K562 (cell line): ENCODE measurements around the gene UBN1. TPM values are rescaled to one million over a fixed set of nuclear protein-coding genes. Genes with fewer than 3 reads are reported as not detected.

Experiments
- ATAC-seq: fragments of 200-7000 bp; cut with Tn5 transposase; 3 replicates; pipeline ENCODE4 v1.9.1; 2020; ENCODE audit warnings: moderate library complexity
- BruUV-seq: library from RNA; stranded (reverse); fragments of 400-500 nt; replicated peaks from 2 replicates; lab custom pipeline; 2021; lab: Mats Ljungman, UMichigan
- CTCF ChIA-PET: fragments of 300-600 bp; formaldehyde crosslinking; extraction: SDS; loops from one replicate; lab custom pipeline; 2021; ENCODE audit warnings: low intra/inter-chr PET ratio; lab: Yijun Ruan, JAX
- POLR2A ChIA-PET: fragments of 300-600, 350-650 bp; sonication (Branson Sonifier 250); formaldehyde crosslinking; extraction: SDS; loops from one replicate; lab custom pipeline; 2021; ENCODE audit warnings: antibody characterized with exemption, inconsistent platforms; lab: Yijun Ruan, JAX
- DNase-seq, 4 experiments: peaks; one replicate each; pipeline versions ENCODE4 v3.0.0 to v3.0.0-alpha.2; 2011 to 2018; ENCODE audit warnings: low spot score in 3 of 4, mixed read lengths in 3 of 4; ENCODE audit errors: extremely low read depth in 1 of 4
- FAIRE-seq: peaks from 2 replicates; lab custom pipeline; 2011; peaks lifted over from hg19 to GRCh38; lab: Jason Lieb, UNC
- H2AFZ ChIP-seq: 2 replicates; pipeline ENCODE4 v1.6.0; 2011; ENCODE audit warnings: low read depth, low read length, control low read depth, inconsistent platforms
- H3K27ac ChIP-seq: fragments of 200-600 bp; 3 replicates; pipeline ENCODE4 v1.8.0; 2011; ENCODE audit warnings: low read depth, mild to moderate bottlenecking, control low read depth, inconsistent platforms, low read length, moderate library complexity, mixed read lengths; ENCODE audit errors: extremely low read depth
- H3K27me3 ChIP-seq, 2 experiments: fragments of 300-600 bp in 1 of 2; 2 replicates in 1 of 2; 3 replicates in 1 of 2; pipeline versions ENCODE4 v1.6.0 to v1.8.0; 2011; ENCODE audit warnings: inconsistent platforms in 2 of 2, low read length in 2 of 2, mild to moderate bottlenecking in 1 of 2, mixed read lengths in 1 of 2, moderate library complexity in 1 of 2; ENCODE audit not compliant: control insufficient read depth in 2 of 2, insufficient read depth in 2 of 2
- H3K36me3 ChIP-seq: fragments of 300-600 bp; 3 replicates; pipeline ENCODE4 v1.8.0; 2011; ENCODE audit warnings: mild to moderate bottlenecking, low read length, inconsistent platforms; ENCODE audit not compliant: control insufficient read depth, insufficient read depth
- H3K4me1 ChIP-seq, 2 experiments: fragments of 200-600 bp in 1 of 2; replicated peaks in 1 of 2; 2 replicates in 1 of 2; 3 replicates in 1 of 2; pipeline versions ENCODE4 v1.5.1 to v1.8.0; 2011; ENCODE audit warnings: inconsistent platforms in 2 of 2, low read length in 2 of 2, mild to moderate bottlenecking in 1 of 2, mixed read lengths in 1 of 2, moderate library complexity in 1 of 2; ENCODE audit not compliant: control insufficient read depth in 2 of 2, insufficient read depth in 2 of 2
- H3K4me2 ChIP-seq: 2 replicates; pipeline ENCODE4 v1.6.1; 2011; ENCODE audit warnings: low read length, control low read depth, inconsistent platforms, mixed read lengths; ENCODE audit not compliant: insufficient read depth
- H3K4me3 ChIP-seq: fragments of 200-600 bp; sonication (generic), shearing (Covaris generic); 2 replicates; pipeline ENCODE4 v1.5.1; 2016; ENCODE audit warnings: control low read depth, inconsistent platforms
- H3K79me2 ChIP-seq: fragments of 200-600 bp; 3 replicates; pipeline ENCODE4 v1.8.0; 2011; ENCODE audit warnings: low read length, inconsistent platforms; ENCODE audit not compliant: control insufficient read depth, insufficient read depth
- H3K9ac ChIP-seq, 2 experiments: 2 replicates each; pipeline versions ENCODE4 v1.6.0 to v1.6.1; 2011; ENCODE audit warnings: low read depth in 2 of 2, low read length in 2 of 2, control low read depth in 1 of 2, inconsistent platforms in 1 of 2, mild to moderate bottlenecking in 1 of 2, mixed read lengths in 1 of 2; ENCODE audit not compliant: insufficient read depth in 1 of 2
- H3K9me1 ChIP-seq: one replicate; pipeline ENCODE4 v1.6.0; 2011; ENCODE audit warnings: inconsistent platforms, mild to moderate bottlenecking, low read length, moderate library complexity; ENCODE audit not compliant: control insufficient read depth, insufficient read depth
- H3K9me3 ChIP-seq: replicated peaks from 2 replicates; pipeline ENCODE4 v1.5.1; 2011; ENCODE audit warnings: low read depth, low read length, inconsistent platforms; ENCODE audit not compliant: control insufficient read depth, insufficient read depth
- H4K20me1 ChIP-seq: replicated peaks from 2 replicates; pipeline ENCODE4 v1.6.1; 2011; ENCODE audit warnings: low read length, inconsistent platforms, mixed read lengths; ENCODE audit not compliant: control insufficient read depth, insufficient read depth
- ARNT ChIP-seq, 2 experiments: fragments of 450-650 bp; IDR thresholded peaks; 2 replicates each; pipeline ENCODE4 v1.6.1; 2016; ENCODE audit warnings: mild to moderate bottlenecking in 1 of 2
- RAD51 ChIP-seq: fragments of 450-650 bp; IDR thresholded peaks from 2 replicates; pipeline ENCODE4 v1.7.1; 2016; ENCODE audit warnings: low read depth, mild to moderate bottlenecking, borderline replicate concordance
- ZFX ChIP-seq: sonication (generic); formaldehyde crosslinking; IDR thresholded peaks from 2 replicates; pipeline ENCODE4 v1.8.0; 2022; ENCODE audit warnings: mild to moderate bottlenecking, missing genetic modification reagents, moderate library complexity
- ZNF121 ChIP-seq: sonication (generic); formaldehyde crosslinking; conservative IDR thresholded peaks from 2 replicates; pipeline ENCODE4 v1.8.0; 2022; ENCODE audit warnings: missing genetic modification reagents
- WGBS: fragments of 100-300 bp; shearing (Covaris generic); methylation state at CpG from one replicate; pipeline ENCODE4 v1.1.6; 2016; ENCODE audit warnings: low coverage, mixed read lengths; ENCODE audit not compliant: insufficient coverage; ENCODE audit errors: missing lambda C conversion rate; 5-methylcytosine and 5-hydroxymethylcytosine counted together
- in situ Hi-C: fragments of 300-500 bp; cut with MboI; formaldehyde crosslinking; loops from 4 replicates; pipeline ENCODE4 v1.15.0; 2018; ENCODE audit warnings: inconsistent platforms, mixed read lengths
- intact Hi-C: fragments of 100-400 bp; cut with micrococcal nuclease; formaldehyde crosslinking; loops from 2 replicates; pipeline ENCODE4 v1.14.2; 2022
- polyA plus RNA-seq, 8 experiments: library from polyadenylated mRNA; depleted of rRNA in 4 of 8; stranded (reverse) in 5 of 8; unstranded in 3 of 8; fragments of >200 nt; fragmentation: Nextera tagmentation in 2 of 8; fragmentation: Illumina TruSeq in 1 of 8; extraction: Ambion mirVana in 2 of 8; extraction: Trizol in 1 of 8; gene quantifications; 2 replicates each; pipeline versions ENCODE4 v1.2.1 to v1.2.3, GENCODE V29; 2011 to 2014; ENCODE audit warnings: inconsistent platforms in 1 of 8, missing spikeins in 1 of 8
- total RNA-seq, 7 experiments: library from RNA; depleted of rRNA in 6 of 7; stranded (reverse); fragments of >200 nt in 6 of 7; fragmentation: Illumina TruSeq in 2 of 7; extraction: Trizol in 2 of 7; gene quantifications; 2 replicates each; pipeline versions ENCODE4 v1.2.1 to v1.2.3, GENCODE V29; 2011 to 2021; ENCODE audit warnings: low replicate concordance in 1 of 7

The UBN1 gene
- total and polyA plus RNA-seq, 9 of the 15 experiments (the other 6 are each of a cell fraction or from before 2014, with no cell fraction given) = 1.5 to 45.7 (median 20.6) TPM

- 72% methylated on average over 16 of the region's 16 CpGs for WGBS
- Histone ChIP-seq H3K79me2 (no peaks in the 10 kb centered on the region), H3K36me3 (peaks cover 11% of the 10 kb centered on the region; the same call in 2 of the 3 replicates), H3K9ac (peak overlapping the region in 1 of 2 experiments; percentile 41; a peak in 2 of 4 replicates), H3K9me1 (no peaks in the 10 kb centered on the region), H3K4me3 (no peak overlapping the region), H3K9me3 (no peaks in the 10 kb centered on the region), H2AFZ (no peak overlapping the region), H3K27ac (no peak overlapping the region), H3K4me2 (no peak overlapping the region), H3K4me1 (peaks cover 10 to 47% of the 10 kb centered on the region in 2 experiments; a peak in 4 of 5 replicates)
- ChIA-PET CTCF (no interaction called here), POLR2A (interaction anchor here (0.5 to 0.6 kb wide), 2 partner anchors 39 to 277 kb away, joined by 3 read pairs; partner anchors contain the start of gene UBALD1)
- DNase-seq (no peak), ATAC-seq (no peak)
- intact Hi-C loops (no loop called here), in situ Hi-C loops (no loop called here)
- no TSS peak for BruUV-seq
- TF ChIP-seq ZFX (no peak), ZNF121 (CRISPR knock-in tag) (peak; percentile 54)
- TF ChIP-seq, all 486 proteins: peak for 1
- peaks cover 12% of the 10 kb centered on the region for H4K20me1 ChIP-seq
- FAIRE-seq = no peak
- peaks cover 4 to 16% of the 10 kb centered on the region in 2 experiments; a peak in 3 of 5 replicates for H3K27me3 ChIP-seq
Observed at GRCh38 chr16:4891097-4891885, 44.0 kb downstream of the UBN1 start.

GRCh38 chr16:4891886-4892216 lies 44.6 kb downstream of the UBN1 start:
- H3K4me3 ChIP-seq = no peak overlapping the region
- 72% methylated on average over 12 of the region's 12 CpGs for WGBS
- in situ Hi-C loops = no loop called here
- TF ChIP-seq ARNT (IDR thresholded peaks at IDR 0.05) = no peak
- TF ChIP-seq RAD51 = no peak
- H3K36me3 ChIP-seq = peaks cover 11% of the 10 kb centered on the region; the same call in 2 of the 3 replicates
- H3K9me1 ChIP-seq = no peaks in the 10 kb centered on the region
- no peaks in the 10 kb centered on the region for H3K79me2 ChIP-seq
- CTCF ChIA-PET = no interaction called here
- no peak overlapping the region for H3K4me2 ChIP-seq
- intact Hi-C loops = no loop called here
- peaks cover 5 to 16% of the 10 kb centered on the region in 2 experiments; a peak in 3 of 5 replicates for H3K27me3 ChIP-seq
- peaks cover 5 to 45% of the 10 kb centered on the region in 2 experiments; a peak in 4 of 5 replicates for H3K4me1 ChIP-seq
- peaks cover 12% of the 10 kb centered on the region for H4K20me1 ChIP-seq
- H3K9me3 ChIP-seq = no peaks in the 10 kb centered on the region
- no peak for DNase-seq
- FAIRE-seq = no peak
- POLR2A ChIA-PET = interaction anchor here (1.0 kb wide), 1 partner anchor 26 kb away, joined by 3 read pairs; no protein-coding TSS in a partner anchor
- no peak overlapping the region for H3K27ac ChIP-seq
- ATAC-seq = no peak
- peak overlapping the region in 1 of 2 experiments; percentile 41; a peak in 2 of 4 replicates for H3K9ac ChIP-seq
- no TSS peak for BruUV-seq
- no peak overlapping the region for H2AFZ ChIP-seq
